Ishikawa (cell line): ENCODE results near the gene NR2F1-AS1.

Source experiments
- CEBPB ChIP-seq: IDR thresholded peaks from 2 replicates; pipeline ENCODE4 v1.6.1; 2012
- CREB1 ChIP-seq: IDR thresholded peaks from 2 replicates; pipeline ENCODE4 v1.6.1; 2012; ENCODE audit warnings: low read depth
- EGR1 ChIP-seq: IDR thresholded peaks from 2 replicates; pipeline ENCODE4 v1.6.1; 2012
- EP300 ChIP-seq: IDR thresholded peaks from 2 replicates; pipeline ENCODE4 v1.6.1; 2012; ENCODE audit warnings: borderline replicate concordance
- FOXM1 ChIP-seq: IDR thresholded peaks from 2 replicates; pipeline ENCODE4 v1.6.1; 2012; ENCODE audit warnings: low read depth, borderline replicate concordance
- MAX ChIP-seq: IDR thresholded peaks from 2 replicates; pipeline ENCODE4 v1.6.1; 2012
- NFIC ChIP-seq: IDR thresholded peaks from 2 replicates; pipeline ENCODE4 v1.6.1; 2012
- RAD21 ChIP-seq: IDR thresholded peaks from 2 replicates; pipeline ENCODE4 v1.6.1; 2012; ENCODE audit warnings: low read depth
- REST ChIP-seq: IDR thresholded peaks from 2 replicates; pipeline ENCODE4 v1.6.1; 2012; ENCODE audit warnings: low read depth, mild to moderate bottlenecking
- TAF1 ChIP-seq: IDR thresholded peaks from 2 replicates; pipeline ENCODE4 v1.6.1; 2012; ENCODE audit warnings: low read depth, mild to moderate bottlenecking
- TCF12 ChIP-seq: IDR thresholded peaks from 2 replicates; pipeline ENCODE4 v1.6.1; 2012; ENCODE audit warnings: low read depth
- TEAD4 ChIP-seq: IDR thresholded peaks from 2 replicates; pipeline ENCODE4 v1.6.1; 2012
- USF1 ChIP-seq: IDR thresholded peaks from 2 replicates; pipeline ENCODE4 v1.6.1; 2012
- YY1 ChIP-seq: IDR thresholded peaks from 2 replicates; pipeline ENCODE4 v1.6.1; 2012; ENCODE audit warnings: low read depth
- ZBTB7A ChIP-seq: IDR thresholded peaks from 2 replicates; pipeline ENCODE4 v1.6.1; 2012; ENCODE audit warnings: low read depth

NR2F1-AS1 gene

GRCh38 chr5:93576994-93577853, 3.8 kb downstream of the NR2F1-AS1 start:
- TF ChIP-seq TAF1, result no peak

GRCh38 chr5:93575461-93576414, 5.3 kb downstream of the NR2F1-AS1 start:
- TF ChIP-seq REST (no peak), USF1 (no peak), YY1 (no peak), TCF12 (no peak), TEAD4 (no peak), RAD21 (no peak), NFIC (no peak), FOXM1 (no peak), CEBPB (no peak), TAF1 (no peak), MAX (no peak), CREB1 (no peak), EGR1 (no peak), ZBTB7A (no peak), EP300 (no peak)

- TF ChIP-seq RAD21 (no peak), TEAD4 (no peak), CEBPB (no peak), REST (no peak), MAX (no peak), TAF1 (no peak), EGR1 (no peak), YY1 (no peak), TCF12 (no peak), USF1 (no peak), EP300 (no peak), ZBTB7A (no peak), FOXM1 (no peak), NFIC (no peak), CREB1 (no peak)
Measured at GRCh38 chr5:93574491-93575305, 6.3 kb downstream of the NR2F1-AS1 start.

- TF ChIP-seq CEBPB (no peak), EGR1 (no peak), RAD21 (no peak), TEAD4 (no peak), TCF12 (no peak), REST (no peak), FOXM1 (no peak), CREB1 (no peak), NFIC (no peak), ZBTB7A (no peak), MAX (no peak), EP300 (no peak), YY1 (no peak), TAF1 (no peak), USF1 (no peak)
Measured at GRCh38 chr5:93573354-93574351, 7.4 kb downstream of the NR2F1-AS1 start.
